ENCODE measurements around the gene CTSW. TPM values are rescaled to one million over a fixed set of nuclear protein-coding genes. Genes with fewer than 3 reads are reported as not detected.

CTSW gene
- total RNA-seq, 1 experiment from 2014 or later, result not detected

- H3K4me1 Mint-ChIP-seq, result peaks cover 10% of the 10 kb centered on the region
- TF ChIP-seq SOX15 (CRISPR knock-in tag; IDR thresholded peaks at IDR 0.05) (no peak), EMX1 (CRISPR knock-in tag; IDR thresholded peaks at IDR 0.05) (no peak), NR2C2 (CRISPR knock-in tag; IDR thresholded peaks at IDR 0.05) (no peak), ERG (CRISPR knock-in tag; IDR thresholded peaks at IDR 0.05) (no peak), ZNF425 (CRISPR knock-in tag; conservative IDR thresholded peaks at IDR 0.05) (no peak), ZNF138 (CRISPR knock-in tag; conservative IDR thresholded peaks at IDR 0.05) (no peak), USF1 (CRISPR knock-in tag; IDR thresholded peaks at IDR 0.05) (no peak), TEAD4 (CRISPR knock-in tag; IDR thresholded peaks at IDR 0.05) (no peak), MXD4 (CRISPR knock-in tag; IDR thresholded peaks at IDR 0.05; ENCODE audit: borderline replicate concordance) (no peak), ZSCAN18 (CRISPR knock-in tag; IDR thresholded peaks at IDR 0.05) (no peak), HMGA2 (CRISPR knock-in tag; IDR thresholded peaks at IDR 0.05) (no peak), KAT7 (CRISPR knock-in tag; IDR thresholded peaks at IDR 0.05; ENCODE audit: borderline replicate concordance) (no peak), OVOL2 (CRISPR knock-in tag; IDR thresholded peaks at IDR 0.05; ENCODE audit: borderline replicate concordance) (no peak), ZBTB21 (CRISPR knock-in tag; IDR thresholded peaks at IDR 0.05; ENCODE audit: borderline replicate concordance) (no peak), ESRRA (CRISPR knock-in tag; IDR thresholded peaks at IDR 0.05; ENCODE audit: borderline replicate concordance) (no peak), GABPB1 (CRISPR knock-in tag; IDR thresholded peaks at IDR 0.05) (no peak)
- ChIA-PET POLR2A (interaction anchor here (0.6 to 2.4 kb wide), 3 partner anchors 16 to 25 kb away, joined by 3 to 16 read pairs (median 3); partner anchors contain the start of gene MUS81), CTCF (interaction anchor here (1.0 to 4.1 kb wide), 9 partner anchors 17 to 211 kb away, joined by 4 to 35 read pairs (median 7); partner anchors contain the start of genes FIBP and MUS81)
- no peak overlapping the region for H3K4me3 Mint-ChIP-seq
- DNase-seq (ENCODE audit: low spot score) (no peak), ATAC-seq (no peak)
- no peaks in the 10 kb centered on the region for H3K36me3 Mint-ChIP-seq
- peaks cover 19% of the 10 kb centered on the region for H3K27me3 Mint-ChIP-seq (ENCODE audit: low read depth)
- no peak overlapping the region for H3K27ac Mint-ChIP-seq
- H3K9me3 Mint-ChIP-seq, result peaks cover 5% of the 10 kb centered on the region; the same call in 1 of the 2 replicates
Observed at GRCh38 chr11:65834202-65834601, 45.4 kb upstream of the CTSW start.

GRCh38 chr11:65842144-65842543 lies 37.5 kb upstream of the CTSW start:
- no peak for ATAC-seq
- Mint-ChIP-seq H3K9me3 (no peaks in the 10 kb centered on the region), H3K27ac (no peak overlapping the region), H3K36me3 (no peaks in the 10 kb centered on the region), H3K27me3 (ENCODE audit: low read depth) (peaks cover 3% of the 10 kb centered on the region), H3K4me1 (no peaks in the 10 kb centered on the region), H3K4me3 (no peak overlapping the region)
- POLR2A ChIA-PET, result no interaction called here
- no peak for DNase-seq (ENCODE audit: low spot score)
- CTCF ChIA-PET, result interaction anchor here (1.7 to 2.7 kb wide), 3 partner anchors 10 to 62 kb away, joined by 4 to 9 read pairs (median 6); partner anchors contain the start of gene MUS81
- TF ChIP-seq CTCF (IDR thresholded peaks at IDR 0.05) (no peak), GTF2I (CRISPR knock-in tag; conservative IDR thresholded peaks at IDR 0.05) (no peak), ZNF219 (CRISPR knock-in tag; IDR thresholded peaks at IDR 0.05; ENCODE audit: borderline replicate concordance) (no peak), SP1 (CRISPR knock-in tag; conservative IDR thresholded peaks at IDR 0.05) (no peak), ZNF671 (CRISPR knock-in tag; IDR thresholded peaks at IDR 0.05) (no peak), ZNF263 (CRISPR knock-in tag; IDR thresholded peaks at IDR 0.05; ENCODE audit: low read depth) (no peak), ATF2 (CRISPR knock-in tag; IDR thresholded peaks at IDR 0.05; ENCODE audit: borderline replicate concordance, low read depth) (no peak), ZBTB43 (CRISPR knock-in tag; IDR thresholded peaks at IDR 0.05) (no peak), FOXJ3 (CRISPR knock-in tag; IDR thresholded peaks at IDR 0.05; ENCODE audit: borderline replicate concordance) (no peak), CBFB (CRISPR knock-in tag; IDR thresholded peaks at IDR 0.05; ENCODE audit: low read depth) (no peak)
